Kidney capillary endothelial cell (primary cell): ENCODE data around the gene CEP85L.
"Not testable (repeated sequence)": the region's sequence is repeated elsewhere in the genome, so short reads cannot be mapped to it uniquely, and the experiment has no call there.

Experiments
- DNase-seq: peaks from one replicate; pipeline ENCODE4 v3.0.0-alpha.2; 2018; ENCODE audit warnings: low spot score

CEP85L gene

DNA sequence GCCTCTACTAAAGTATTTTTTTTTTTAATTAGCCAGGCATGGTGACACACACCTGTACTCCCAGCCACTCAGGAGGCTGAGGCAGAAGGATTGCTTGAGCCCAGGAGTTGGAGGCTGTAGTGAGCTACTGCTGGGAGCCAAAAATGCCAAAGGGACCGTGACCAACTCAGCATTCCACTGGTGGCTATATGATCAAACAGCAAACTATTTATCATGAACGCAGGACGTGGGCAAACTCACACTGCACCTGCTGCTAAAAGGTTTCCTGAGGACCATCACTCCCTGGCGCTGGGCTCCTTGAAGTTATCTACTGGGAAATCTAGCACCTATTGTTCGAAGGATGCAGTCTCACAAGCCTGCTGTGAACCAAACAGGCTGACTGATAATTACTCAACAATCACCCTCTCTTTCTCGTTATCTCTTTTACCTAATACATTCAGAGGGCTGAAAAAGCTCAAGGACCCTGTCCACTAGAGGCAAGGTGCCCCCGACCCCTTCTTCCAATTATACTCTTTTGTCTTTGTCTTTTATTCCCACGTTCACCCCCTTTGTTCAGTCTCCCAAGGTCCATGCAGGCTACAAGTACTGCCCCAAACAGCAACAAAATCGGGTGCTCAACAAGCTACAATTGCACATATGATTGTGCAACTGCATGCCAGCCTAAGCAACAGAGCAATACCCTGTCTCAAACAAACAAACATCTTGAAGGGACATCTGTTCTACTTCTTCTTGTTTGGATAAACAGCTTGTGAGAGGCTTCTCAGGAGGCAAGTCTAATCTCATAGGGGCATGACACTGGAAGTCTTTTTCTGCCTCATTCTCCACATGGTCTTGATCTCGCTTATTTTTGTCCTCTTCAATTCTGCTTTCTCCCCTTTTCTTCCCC lies 151.0 kb downstream of the CEP85L start:
- no peak for DNase-seq

DNA sequence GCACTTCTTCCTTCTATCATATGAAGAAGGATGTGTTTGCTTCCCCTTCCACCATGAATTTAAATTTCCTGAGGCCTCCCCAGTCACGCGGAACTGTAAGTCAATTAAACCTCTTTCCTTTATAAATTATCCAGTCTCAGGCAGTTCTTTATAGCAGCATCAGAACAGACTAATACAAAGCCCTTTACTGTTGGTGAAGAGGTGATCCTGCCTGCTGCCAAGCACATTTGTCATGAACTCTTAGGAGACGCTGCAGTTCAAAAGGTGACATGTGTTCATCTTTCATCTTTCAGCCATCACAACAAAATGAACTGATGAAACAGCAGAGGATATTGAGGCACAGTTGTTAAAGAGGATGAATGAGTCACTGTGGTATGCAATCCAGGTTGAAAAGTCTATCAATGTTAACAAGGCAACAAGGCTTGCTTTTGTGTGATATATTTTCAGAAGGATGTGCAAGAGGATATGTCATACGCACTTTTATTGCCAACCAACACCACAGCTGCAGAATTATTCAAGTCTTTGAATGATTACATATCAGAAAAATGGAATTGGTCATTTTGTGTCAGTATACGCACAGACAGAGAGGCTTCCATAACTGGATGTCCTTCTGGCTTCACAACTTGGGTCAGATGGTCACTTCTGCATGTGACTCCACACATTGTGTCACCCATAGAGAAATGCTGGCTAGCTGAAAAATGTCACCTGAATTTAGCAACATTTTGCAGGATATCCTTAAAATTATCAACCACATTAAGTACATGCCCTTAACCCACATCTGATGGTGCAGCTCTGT lies 155.7 kb downstream of the CEP85L start:
- peak; percentile 29 for DNase-seq

DNA sequence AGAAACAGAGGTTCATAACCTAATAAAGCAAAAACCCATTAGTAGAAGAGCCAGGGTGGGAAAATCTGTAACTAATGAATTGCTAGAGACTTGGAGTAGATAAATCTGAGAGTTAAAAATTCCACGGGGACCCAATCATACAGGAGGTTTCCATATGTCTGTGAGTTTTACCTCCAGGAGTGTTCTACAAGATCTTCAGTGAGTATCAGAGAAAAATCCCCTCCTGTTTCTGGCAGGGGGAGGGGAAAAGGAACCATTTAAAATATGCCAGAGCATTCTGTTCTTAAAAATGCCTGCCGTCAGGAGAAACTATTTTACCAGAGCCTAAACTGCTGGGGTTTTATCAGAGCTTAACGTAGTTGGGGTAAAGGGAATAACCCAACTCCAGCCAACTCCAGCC lies 157.3 kb downstream of the CEP85L start:
- no peak for DNase-seq

DNA sequence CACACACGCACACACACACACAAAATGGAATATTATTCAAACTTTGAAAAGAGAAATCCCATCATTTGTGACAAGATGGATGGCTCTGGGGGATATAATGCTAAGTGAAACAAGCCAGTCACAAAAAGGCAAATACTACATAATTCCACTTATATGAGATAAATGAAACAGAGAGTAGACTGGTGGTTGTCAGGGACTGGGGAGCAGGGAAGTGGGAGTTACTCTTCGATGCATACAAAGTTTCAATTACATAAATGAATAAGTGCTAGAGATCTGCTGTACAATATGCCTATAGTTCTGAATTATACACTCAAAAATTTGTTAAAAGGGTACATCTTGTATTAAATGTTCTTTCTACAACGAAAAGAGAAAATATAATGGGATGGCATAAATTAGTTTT lies 161.4 kb downstream of the CEP85L start:
- no peak for DNase-seq

DNA sequence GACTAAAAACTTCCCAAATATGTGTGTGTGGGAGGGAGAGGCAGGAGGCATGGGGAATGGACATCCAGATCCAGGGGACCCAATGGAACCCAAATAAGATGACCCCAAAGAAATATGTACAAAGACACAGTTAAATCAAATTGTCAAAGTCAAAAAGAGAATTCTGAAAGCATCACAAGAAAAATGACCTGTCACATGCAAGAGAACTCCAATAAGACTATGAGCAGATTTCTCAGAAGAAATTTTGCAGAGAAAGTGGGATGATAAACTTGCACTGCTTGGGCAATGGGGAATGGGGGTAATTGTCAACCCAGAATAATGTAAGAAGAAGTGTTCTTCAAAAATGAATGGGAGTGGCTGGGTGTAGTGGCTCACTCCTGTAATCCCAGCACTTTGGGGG lies 162.8 kb downstream of the CEP85L start:
- DNase-seq = no peak

DNA sequence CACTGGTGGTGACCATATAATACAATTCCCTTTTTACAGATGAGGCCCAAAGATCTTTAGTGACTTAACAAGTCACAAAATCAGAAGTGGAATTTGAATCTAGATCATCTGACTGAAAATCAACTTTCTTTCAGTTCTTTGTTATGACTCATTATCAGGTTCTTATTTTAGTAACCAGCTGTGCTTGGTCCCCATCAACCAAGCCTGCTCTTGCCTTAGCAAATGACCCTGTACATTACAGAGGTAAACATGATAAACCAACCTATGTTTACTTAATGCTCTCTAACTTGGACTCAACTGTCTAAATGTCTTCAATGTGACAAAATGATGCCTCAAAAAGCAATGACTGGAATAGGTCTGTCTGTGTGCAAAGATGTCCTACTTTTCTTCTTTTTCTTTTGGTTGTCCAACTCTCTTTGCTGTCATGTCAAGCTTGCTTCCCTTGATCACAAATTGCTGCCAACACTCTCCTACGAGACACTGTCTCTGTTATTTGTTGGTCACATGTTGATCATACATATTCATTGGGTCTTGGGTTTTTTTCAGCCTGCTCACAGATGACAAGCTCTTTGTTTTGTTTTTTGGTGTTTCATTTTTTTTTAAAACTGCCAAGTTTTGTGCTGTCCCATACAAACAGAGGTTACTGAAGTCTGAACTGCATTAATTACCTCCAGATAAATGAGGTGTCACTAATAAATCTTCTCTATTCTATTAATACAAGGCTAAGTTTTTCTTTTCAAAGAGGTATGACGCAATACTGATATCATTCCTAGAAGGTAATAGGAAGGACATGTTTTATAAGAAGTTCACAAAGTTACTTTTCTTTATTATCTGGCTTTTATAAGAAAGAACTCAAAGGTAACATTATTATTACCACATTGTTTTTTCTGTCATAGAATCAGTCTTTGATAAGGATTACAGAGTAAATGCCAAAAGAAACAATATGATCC lies 165.5 kb downstream of the CEP85L start:
- DNase-seq = no peak

DNA sequence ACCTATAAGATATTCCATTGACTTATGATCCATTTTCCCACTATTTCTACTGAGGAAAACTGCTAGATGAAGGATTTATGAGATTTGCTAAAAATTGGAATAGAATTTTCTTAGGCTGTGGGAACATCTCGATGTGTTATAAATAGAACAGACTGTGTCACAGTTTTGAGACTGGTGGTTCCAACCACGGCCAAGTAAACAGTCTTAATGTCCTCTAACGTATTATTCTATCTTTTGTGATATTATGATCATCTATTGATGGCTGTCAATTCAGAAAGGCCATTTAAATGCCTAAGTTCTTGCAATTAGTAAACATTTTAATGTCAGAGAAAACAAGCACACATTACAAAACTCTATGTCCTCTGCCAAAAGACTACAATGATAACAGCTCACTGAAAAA lies 174.8 kb downstream of the CEP85L start:
- DNase-seq = no peak

DNA sequence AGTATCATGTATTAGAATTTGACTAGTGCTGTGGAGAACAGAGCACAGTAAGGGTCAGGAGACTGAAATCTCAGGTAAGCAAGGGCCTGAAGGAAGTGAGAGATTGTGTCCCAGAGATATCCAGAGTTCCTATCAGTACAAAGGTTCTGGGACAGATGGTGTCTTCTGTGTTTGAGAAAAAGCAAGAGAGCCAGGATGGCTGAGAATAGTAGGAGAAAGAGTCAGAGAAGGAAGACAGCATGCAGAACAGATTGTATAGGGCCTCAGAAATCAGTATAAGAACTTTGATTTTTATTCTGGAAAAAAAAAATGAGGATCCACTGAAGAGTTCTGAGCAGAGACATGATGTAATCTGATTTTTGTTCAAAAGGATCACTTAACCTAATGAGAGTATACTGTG lies 178.1 kb downstream of the CEP85L start:
- no peak for DNase-seq

DNA sequence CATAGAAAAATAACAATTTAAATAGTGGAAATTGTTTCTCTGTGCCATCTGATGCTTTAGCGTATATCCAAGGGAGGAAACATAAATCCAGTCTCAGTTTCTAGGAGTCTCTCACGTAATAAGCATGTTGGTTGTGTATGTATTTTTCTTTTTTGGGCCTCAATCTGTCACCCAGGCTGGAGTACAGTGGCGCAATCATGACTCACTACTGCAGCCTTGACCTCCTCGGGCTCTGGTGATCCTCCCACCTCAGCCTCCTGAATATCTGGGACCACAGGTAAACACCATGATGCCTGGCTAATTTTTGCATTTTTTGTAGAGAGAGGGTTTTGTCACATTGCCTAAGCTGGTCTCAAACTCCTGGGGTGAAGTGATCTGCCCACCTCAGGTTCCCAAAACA lies 181.9 kb downstream of the CEP85L start:
- DNase-seq = no peak

DNA sequence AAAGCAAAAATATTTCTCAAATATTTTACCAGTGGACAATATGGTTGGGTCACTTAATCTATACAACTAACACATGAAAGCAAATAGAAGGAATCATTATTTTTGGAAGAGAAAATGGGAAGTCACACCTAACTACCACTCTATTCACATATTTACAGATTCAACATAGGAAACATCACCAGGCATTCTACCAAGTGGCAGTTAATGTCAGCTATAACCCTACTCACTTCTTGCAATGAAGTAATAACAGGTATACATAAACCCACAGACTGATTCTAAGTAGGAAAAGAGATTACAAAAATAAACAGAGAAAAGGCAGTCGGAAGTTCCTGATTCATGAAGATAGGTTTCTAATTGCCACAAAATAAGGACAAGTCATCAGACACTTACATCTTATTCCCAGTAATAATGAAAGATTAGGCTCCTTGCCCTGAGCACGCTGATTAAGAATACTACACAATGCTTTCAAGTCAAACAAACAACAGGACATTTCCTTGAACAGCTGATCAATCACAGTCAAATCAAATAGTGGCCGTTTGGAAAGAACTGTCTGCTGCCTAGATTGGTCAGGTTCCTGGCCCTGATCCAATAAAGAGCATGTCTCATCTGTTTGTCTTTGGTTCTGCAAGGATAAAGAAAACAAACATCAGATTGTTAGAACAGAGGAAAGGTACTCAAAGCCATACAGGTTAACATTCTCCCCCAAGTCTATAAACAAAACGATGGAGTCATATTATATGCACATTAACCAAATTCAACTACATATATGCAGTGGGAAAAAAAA lies 182.5 kb downstream of the CEP85L start:
- DNase-seq = peak; percentile 1

DNA sequence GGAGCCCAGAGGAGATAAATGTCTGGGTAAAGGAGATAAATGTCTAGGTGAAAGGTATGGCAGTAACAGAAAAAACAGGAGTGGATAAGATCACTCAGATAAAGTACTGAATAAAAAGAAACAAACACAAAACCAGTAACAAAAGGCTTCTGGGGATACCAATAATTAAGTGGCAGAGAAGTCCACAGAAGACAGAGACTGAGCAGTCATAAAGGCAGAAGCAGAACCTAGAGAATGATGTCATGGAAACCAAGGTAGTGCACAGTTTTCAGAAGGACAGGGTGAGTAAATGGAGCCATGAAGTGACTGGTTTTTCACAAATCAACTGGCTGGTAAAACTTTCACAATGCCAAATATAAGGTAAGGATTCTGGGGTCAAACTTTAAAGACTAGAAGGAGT lies 184.2 kb downstream of the CEP85L start:
- no peak for DNase-seq

DNA sequence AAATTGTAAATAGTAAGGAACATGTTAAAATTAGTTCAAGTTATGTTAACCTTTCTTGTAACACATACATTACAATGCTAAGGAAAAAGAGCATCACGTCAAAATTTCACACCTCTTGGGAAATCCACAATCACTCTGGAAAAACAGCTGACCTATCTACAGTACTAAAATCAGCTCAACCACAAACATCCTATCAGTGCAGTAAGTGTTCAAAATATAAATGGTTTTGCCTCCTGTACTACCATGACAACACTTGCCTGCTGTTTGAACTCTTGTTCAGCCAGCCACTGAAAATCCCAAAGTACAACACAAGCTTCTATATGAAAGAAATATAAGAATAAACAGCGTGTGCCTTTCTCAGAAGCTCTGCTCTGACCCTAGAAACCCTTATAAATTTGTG lies 186.8 kb downstream of the CEP85L start:
- no peak for DNase-seq

DNA sequence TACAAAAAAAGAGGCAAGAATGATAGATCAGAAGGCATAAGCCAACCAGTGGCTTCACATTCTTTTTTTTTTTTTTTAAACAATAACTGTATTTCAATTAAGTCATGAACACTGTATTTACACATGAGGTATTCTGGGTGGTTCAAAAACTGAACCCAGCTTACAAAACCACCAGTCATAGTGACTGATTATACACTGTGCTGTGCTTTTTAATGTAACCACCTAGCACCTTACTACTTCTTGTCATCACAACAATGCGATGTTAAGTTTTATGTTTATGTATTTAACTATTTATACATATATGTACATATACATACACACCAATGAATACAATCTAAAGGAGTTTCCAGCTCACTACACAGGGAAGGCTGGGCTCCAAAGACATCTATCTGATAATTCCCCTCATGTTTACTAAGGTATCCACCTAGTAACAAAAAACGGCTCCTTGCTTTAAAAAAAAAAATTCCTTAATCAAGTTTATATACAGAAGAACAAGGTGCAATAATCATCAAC lies 190.4 kb downstream of the CEP85L start:
- DNase-seq = no peak

DNA sequence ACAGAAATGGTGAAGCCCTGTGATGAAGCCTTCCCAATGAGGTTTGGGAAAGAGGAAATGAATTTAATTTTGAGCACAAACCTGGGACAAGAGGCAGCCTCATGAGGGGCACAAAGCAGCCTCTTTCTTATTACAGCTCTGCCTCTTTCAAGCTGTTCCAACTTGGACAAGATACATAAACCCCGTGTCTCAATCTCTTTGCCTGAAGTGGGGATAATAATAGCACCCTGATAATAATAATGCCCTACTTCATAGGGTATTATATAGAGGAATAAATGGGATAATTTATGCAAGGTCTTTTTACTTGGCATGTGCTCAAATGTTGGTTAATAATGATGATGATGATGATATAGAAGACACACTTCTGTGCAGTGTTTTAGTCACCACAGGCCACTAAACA lies 194.4 kb downstream of the CEP85L start:
- no peak for DNase-seq

DNA sequence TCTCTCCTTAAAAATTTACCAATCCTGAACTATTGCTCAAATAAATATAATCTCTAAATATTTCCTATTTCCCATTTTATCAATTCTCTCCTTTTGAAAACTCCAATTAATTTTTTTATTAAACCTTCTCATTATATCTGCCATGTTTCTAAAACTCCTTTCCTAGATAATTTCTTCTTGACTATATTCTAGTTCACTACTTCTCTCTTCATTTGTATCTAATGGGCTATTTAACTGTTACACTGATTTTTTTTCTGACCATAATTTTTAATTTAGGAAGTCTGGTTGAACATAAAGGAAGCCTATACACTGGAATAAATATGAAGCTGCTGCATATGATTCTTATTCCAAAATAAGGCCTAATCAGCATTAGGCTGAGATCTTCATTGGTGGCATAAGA lies 199.6 kb downstream of the CEP85L start:
- no peak for DNase-seq

DNA sequence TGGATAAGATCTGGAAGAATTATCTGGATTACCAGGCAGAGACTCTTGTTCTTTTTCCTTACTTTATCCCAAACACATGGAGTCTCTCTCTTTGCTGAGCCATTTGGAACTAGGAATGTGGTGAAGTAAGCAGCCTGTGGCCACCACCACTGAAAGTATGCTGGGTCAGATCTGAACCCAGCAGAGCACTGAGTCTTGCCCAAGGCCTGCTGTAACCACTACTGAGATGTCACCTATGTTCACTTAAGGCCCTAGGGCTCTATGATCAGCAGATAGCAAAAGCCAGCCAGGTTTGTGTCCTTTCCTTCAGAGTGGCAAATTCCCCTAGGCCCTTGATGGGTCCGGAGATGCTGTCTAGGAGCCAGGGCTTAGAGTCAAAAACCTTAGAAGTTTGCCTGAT lies 206.6 kb downstream of the CEP85L start:
- no peak for DNase-seq

DNA sequence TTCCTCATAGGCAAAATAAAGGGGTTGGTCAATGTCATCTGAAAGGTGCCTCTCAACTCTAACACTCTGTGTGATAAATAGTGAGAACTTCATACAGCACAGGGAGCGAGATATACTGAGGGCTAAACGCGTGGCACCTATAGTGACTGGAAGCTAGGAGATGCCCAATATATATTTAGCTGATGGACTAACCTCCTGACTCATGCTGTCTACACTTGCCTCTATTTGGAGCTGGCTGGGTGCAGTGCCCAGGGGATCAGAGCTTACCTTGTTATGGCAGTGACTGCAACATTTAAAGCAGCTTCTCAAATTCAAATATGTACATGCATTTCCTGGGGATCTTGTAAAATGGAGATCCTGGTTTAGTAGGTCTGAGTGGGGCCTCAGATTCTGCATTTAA lies 214.9 kb downstream of the CEP85L start:
- DNase-seq = no peak

DNA sequence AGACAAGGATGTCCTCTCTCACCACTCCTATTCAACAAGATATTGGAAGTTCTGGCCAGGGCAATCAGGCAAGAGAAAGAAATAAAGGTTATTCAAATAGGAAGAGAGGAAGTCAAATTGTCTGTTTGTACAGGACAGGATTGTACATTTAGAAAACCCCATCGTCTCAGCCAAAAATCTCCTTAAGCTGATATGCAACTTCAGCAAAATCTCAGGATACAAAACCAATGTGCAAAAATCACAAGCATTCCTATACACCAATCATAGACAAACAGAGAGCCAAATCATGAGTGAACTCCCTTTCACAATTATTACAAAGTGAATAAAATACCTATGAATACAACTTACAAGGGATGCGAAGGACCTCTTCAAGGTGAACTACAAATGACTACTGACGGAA lies 217.2 kb downstream of the CEP85L start:
- not testable (repeated sequence) for DNase-seq

DNA sequence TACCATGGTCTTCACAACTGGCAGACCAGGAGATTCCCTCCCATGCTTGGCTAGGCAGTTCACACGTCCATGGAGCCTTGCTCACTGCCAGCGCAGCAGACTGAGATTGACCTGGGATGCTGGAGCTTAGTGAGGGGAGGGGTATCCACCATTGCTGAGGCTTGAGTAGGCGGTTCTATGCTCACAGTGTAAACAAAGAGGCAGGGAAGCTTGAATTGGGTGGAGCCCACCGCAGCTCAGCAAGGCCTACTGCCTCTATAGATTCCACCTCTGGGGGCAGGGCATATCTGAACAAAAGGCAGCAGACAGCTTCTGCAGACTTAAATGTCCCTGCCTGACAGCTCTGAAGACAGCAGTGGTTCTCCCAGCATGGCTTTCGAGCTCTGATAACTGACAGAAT lies 230.1 kb downstream of the CEP85L start:
- DNase-seq = not testable (repeated sequence)

DNA sequence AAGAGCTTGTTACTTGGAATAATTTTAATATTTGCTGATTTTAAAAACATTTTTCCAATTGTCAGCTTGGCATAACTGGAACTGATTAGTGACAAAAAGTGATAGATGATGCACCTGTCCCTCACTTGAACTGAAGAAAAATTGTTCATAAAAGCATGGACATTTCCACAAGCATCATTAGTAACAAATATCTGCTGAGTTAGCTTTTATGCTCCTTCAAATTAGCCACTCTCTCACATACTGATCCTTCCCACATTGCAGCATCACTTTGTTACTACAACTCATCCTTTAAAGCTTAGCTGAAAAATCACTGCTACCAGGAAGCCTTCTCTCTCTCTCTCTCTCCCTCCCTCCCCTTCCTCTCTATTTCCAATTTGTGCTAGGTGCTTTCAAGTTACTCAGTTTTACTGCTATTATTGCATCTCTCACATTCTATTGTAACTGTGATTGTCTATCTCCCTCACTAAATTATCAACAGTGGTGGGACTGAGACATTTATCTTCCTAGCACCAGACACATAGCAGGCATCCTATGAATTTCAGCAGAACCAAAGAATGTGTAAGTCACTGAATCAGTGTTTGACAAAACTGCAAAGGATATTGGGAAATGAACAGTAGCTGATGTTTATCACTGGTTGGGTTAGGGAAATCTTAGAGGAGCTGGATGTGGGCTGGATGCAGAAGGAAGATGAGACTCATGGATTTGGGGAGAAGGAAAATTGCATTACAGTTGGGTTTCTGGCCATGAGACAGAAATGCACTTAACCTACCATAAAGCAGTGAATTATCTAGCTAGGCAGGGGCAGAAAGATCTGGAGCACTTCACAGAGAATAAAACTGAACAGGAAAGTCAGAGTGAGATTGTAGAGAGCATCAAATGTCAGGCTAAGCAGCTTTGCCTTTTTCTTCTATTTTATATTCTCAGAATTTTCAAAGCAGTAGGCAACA lies 231.7 kb downstream of the CEP85L start:
- no peak for DNase-seq
